Measurements from ENCODE around the gene SPP1.
A peak's percentile ranks its signal among the peaks of the same experiment; 100 is the strongest.
"Not testable (repeated sequence)": the region's sequence is repeated elsewhere in the genome, so short reads cannot be mapped to it uniquely, and the experiment has no call there.

SPP1 gene
- 372 to 3,080 (median 1,696) reads per million in 18 experiments for total RNA-seq

DNA sequence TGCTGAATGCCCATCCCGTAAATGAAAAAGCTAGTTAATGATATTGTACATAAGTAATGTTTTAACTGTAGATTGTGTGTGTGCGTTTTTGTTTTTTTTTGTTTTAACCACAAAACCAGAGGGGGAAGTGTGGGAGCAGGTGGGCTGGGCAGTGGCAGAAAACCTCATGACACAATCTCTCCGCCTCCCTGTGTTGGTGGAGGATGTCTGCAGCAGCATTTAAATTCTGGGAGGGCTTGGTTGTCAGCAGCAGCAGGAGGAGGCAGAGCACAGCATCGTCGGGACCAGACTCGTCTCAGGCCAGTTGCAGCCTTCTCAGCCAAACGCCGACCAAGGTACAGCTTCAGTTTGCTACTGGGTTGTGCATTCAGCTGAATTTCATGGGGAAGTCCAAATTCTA, at the start of gene SPP1:
TSS of gene SPP1 (plus strand) at position 249 of the 400 bp plus-strand sequence. CDS start 1,182 bp downstream, outside the sequence.
- DNase-seq = peak; percentile 69 to 91

DNA sequence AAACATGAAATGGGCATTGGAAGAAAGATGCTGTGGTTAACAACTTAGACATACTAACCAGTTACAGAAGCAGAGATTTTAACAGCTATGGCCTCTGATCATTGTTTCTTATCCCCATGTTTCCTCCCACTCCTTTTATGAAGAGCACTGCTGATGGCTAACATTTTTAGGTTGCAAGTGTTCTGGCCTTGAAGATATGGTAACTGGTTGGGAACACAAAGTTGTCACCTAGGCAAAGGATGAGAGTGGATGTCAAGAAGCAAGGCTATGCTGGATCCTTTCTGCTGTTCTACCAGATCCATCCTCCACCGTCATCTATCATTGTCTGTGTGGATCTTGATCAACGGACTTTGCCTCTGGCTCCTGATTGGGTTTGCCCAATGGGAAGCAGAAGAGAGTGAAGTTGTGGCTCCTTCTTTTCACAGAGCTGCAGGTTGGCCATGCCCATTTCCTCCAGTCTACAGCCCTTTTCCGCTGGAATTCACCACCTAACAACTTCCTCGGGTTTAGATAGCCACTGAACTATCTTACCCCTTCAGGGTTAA, 48.9 kb upstream of the SPP1 start:
- DNase-seq = no peak

DNA sequence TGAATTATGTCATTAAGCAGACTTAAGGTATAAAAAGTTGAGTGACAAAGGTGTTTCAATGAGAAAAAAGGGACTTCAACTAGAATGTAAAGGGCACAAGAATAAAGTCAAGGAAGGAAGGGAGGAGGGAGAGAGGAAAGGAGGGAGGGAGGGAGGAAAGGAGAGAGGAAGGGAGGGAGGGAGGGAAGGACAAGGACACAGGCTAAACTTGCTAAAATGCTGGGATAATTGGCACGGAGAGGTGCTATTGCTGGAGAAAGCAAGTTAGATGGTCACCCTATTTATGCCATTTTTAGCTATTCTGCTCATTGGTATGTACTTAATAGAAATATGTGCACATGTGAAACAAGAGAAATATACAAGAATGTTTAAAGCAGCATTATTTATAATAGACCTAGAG, 44.9 kb upstream of the SPP1 start:
- no peak for DNase-seq

DNA sequence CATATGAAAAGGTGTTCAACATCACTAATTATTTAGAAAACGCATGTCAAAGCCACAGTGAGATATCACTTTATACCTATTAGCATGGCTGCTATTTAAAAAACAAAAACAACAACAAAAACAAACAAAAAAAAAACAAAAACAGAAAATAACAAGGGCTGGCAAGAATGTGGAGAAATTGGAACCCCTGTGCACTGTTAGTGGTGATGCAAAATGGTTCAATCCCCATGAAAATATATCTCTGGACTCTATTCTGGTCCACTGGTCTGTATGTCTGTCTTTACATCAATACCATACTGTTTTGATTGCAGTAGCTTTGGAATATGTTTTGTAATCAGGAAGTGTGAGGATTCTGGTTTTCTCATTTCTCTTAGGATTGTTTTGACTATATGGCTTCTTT, 43.6 kb upstream of the SPP1 start:
- DNase-seq = no peak

DNA sequence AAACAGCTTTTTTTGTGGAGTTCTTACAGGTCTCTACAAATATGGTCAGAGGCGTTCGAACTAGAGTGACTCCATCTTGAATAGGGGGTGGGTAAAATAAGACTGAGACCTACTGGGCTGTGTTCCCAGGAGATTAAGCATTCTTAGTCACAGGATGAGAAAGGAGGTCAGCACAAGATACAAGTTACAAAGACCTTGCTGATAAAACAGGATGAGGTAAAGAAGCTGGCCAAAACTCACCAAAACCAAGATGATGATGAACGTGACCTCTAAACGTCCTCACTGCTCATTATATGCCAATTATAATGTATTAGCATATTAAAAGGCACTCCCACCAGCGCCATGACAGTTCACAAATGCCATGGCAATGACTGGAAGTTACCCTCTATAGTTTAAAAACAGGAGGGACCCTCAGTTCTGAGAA, 42.8 kb upstream of the SPP1 start:
- no peak for DNase-seq

DNA sequence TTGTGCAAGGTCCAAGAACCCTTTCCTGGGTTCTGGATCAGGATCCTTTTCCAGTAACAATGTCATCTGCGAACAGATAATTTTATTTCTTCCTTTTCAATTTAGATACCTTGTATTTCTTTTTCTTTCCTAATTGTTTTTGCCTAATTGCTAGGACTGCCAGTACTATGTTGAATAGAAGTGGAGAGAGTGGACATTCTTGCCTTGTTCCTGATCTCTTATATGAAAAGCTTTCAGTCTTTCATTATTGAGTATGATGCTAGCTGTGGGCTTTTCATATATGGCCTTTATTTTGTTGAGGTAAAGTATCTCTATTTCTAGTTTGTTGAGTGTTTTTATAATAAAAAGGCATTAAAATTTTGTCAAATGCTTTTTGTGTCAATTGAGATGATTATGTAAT, 42.2 kb upstream of the SPP1 start:
- DNase-seq = no peak

DNA sequence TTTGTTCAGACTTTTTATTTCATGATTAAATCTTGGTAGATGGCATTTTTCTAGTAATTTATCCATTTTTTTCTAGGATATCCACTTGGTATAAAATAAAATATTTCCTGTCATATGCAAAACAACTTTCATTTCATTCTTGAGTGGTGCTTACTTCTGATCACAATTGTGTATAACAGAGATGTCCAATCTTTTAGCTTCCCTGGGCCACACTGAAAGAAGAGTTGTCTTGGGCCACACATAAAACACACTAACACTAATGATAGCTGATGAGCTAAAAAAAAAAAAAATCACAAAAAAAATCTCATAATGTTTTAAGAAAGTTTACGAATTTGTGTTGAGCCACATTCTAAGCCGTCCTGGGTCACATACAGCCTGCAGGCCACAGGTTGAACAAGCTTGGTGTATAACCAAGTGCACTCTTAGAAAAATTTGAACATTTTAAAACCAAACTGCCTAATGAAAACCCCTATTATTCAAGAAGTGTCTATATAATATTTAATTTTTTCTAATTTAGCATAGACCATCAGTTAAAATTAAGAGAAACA, 41.3 kb upstream of the SPP1 start:
- DNase-seq = no peak

DNA sequence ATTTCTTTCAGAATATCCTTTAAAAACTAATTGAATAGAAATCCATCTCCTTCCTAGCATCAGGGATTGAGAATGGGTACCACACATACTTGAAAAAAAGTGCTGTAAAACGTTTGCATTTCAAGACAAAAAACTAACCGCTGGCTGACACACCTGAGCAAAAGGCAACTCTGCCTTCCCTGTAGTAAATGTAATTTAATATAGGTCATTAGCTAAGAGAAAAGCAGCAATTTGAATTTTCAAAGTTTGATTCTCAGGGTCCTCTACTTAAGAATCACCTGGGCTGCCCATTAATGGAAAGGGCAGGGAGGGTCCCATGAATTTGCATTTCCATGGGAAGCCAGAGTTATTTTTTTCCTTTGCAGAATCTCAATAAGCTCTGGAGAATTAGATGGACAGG, 40.5 kb upstream of the SPP1 start:
- no peak for DNase-seq

DNA sequence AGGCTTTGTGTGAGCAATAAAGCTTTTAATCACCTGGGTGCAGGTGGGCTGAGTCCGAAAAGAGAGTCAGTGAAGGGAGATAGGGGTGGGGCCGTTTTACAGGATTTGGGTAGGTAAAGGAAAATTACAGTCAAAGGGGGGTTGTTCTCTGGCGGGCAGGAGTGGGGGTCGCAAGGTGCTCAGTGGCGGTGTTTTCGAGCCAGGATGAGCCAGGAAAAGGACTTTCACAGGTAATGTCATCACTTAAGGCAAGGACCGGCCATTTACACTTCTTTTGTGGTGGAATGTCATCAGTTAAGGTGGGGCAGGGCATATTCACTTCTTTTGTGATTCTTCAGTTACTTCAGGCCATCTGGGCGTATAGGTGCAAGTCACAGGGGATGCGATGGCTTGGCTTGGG, 39.6 kb upstream of the SPP1 start:
- not testable (repeated sequence) for DNase-seq

DNA sequence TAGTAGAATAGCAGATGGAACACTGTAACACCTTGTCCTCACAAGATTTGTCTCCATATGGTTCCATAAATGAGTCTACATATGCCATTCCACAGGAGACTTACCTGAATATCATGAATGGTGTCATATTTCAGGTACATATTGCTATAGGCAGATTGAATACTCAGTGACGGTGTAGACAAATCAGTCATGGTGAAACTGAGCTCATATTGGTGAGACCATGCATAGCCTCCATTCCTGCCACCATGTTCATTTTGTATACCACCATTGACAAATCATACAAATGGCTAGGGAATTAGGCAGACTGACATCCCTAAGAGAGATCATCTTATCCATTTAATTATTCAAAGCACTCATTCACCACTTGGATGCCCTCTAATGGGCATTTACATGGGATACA, 38.0 kb upstream of the SPP1 start:
- DNase-seq = no peak

DNA sequence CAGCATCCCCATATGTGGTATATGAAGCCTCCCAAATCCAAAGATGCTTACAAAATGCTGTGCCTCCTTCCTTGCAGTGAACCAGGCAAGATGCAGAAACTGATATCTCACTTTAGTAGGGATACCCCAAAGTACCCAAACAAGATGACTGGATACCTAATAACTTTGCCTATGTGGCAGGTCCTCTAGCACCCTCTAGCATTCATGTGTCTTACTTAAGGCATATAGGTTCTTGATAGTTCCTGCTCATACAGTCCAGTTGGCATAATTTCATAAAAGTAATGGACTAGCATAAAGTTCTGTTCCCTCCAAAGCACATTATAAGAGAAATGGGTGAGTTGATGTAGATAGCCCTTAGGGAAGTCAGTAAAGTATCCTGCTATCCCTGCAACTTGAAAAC, 36.8 kb upstream of the SPP1 start:
- peak in 1 of 2 donors; percentile 13 for DNase-seq

DNA sequence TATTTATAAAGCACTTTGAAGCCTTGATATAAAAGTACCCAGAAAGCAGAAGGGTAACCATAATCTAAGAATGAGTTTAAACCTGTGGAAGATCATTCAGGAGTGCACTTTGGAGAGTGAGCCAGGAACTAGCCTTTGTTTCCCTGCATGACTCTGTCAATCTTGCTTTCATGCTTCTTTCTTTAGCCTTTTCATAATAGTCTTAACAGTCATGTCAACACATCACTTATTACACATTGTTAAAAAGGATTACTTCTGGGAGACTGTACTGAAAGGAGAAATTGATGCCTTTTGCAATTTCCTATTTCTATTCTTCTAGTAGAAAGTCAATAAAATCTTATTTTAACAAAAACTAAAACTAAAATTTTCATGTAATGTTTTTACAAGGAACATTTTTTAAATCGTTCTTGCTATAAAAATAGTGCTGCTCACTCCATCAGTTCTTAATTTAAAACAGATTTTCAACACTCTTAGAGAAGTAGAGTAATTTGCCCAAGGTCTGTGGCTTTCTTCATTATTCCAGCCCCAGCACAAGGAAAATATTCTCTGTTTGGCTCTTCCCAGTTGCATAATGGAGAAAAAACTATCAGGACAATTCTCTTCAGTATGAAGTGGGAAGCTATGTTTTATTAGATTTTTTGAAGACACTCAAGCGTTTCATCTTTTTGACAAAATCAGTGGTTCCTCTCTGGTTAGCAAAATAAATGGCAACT, 35.4 kb upstream of the SPP1 start:
- DNase-seq = peak in 1 of 2 donors; percentile 27

DNA sequence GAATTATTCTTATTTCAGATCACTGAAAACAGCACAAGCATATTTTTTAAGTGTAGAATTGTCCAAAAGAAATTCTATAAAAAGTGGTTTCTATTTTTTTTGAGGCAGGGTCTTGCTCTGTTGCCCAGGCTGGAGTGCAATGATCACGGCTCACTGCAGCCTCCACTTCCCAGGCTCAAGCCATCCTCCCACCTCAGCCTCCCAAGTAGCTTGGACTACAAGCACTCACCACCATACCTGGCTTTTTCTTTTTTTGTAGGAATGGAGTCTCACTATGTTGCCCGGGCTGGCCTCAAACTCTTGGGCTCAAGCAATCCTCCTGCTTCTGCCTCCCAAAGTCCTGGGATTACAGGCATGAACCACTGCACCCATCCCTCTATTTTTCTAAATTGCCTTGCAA, 34.7 kb upstream of the SPP1 start:
- not testable (repeated sequence) for DNase-seq

DNA sequence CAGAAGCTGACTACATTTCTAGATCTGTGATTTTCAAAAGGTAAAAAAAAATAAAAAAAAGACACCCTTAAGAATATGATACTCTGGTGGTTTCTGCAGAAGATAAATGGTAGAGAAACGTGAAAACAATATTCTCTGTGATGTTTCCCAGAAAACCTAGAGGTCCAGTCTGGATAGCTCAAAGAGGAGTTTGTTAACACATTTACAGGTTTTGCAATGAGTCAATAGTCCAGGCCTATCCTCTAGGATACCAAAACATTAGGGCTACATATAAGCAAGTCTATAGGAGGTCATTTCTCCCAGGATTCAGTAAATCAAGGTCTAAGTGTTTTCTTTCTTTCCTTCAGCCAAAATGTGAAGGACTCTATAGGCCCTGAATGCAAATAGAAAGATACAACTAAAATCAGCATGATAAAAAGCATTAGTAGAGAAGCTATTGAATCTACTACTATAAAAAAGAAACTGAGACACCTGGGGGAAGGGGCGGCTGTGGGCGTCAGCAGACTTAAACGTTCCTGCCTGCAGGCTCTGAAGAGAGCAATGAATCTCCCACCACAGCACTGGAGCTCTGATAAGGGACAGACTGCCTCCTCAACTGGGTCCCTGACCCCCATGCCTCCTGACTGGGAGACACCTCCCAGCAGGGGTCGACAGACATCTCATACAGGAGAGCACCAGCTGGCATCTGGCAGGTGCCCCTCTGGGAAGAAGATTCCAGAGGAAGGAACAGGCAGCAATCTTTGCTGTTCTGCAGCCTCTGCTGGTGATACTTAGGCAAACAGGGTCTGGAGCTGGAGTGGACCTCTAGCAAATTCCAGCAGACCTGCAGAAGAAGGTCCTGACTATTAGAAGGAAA, 33.7 kb upstream of the SPP1 start:
- DNase-seq = no peak

DNA sequence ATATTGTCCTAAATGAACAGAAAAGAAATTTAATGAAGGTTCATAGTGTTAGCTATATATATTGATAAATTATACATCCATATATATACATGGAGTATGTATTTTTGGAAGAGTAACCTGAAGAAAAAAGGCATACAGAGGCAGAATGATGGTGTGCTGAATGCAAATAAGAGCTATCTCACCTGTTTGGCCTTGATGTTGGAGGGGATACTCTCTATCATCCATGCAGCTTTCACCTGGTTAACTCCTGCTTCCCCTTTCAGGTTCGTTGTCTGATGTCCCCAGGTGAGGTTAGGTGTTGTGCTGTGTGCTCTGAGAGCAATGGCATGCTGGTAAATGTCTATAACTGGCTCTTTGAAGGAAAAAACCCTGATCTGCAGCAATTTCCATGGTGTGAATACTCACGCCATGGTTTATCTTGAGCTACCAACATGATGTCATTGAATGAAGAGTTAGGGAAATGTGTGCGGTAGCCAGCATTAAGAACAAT, 31.8 kb upstream of the SPP1 start:
- no peak for DNase-seq

DNA sequence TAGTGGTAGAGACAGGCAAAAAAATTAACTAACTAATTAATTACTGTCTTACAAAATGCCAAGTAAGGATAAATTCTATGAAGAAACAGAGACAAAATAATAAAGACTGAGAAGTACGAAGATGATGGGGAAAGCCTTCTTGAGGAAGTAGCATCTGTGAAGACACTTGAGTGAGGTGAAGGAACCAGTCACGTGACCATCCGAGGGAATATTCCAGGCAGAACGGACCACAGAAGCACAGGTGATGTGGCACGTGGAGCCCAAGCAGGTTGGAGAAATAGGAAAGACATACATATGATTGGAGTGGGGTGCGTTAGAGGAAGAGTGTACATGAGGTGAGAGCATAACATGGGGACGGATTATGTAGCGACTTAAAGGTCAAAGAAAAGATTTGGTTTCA, 30.5 kb upstream of the SPP1 start:
- no peak for DNase-seq

DNA sequence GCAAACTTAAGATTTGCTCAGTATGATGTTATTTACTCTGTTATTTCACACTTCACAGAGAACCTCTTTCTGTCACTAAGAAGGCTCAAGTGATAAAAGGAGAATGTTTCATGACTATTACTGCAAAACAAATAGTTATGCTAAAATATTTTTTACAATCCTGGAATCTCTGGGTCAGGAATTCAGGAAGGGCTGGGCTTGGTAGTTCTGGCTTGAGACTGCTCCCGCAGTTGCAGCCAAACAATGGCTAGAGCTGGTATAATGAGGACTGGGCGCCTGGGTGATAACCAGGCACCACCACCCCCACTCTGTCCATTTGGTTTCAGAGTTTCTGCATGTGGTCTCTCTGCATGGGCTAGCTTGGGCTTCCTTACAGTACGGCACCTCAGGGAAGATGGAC, 28.7 kb upstream of the SPP1 start:
- no peak for DNase-seq

DNA sequence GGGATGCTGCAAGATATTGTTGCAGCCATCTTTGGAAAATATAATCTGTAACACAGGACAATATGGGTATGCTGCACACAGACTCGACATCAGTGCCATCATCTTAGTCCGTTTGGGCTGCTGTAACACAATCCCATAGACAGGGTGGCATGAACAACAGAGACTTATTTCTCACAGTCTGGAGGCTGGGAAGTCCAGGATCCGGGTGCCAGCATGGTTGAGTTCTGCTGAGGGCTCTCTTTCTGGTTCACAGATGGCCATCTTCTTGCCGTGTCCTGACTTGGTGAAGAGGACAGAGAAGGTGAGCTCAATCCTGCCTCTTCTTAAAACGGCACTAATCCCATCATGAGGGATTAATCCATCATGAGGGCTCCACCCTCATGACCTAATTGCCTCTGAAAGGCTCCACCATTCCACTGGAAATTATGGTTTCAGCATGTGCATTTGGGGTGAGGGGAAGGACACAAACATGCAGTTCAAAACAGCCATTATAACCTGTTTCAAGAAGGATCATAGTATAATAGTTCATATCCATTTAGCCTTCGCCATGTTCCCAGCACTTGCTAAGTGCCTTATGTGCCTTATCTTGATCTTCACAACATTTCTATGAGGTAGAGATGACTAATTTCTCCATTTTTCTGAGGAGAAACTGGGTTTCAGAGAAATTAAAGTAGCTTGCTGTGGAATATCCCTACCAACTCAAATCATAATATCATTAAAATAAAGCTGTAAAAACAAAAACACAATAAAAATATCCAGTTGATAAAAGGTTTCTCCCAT, 27.9 kb upstream of the SPP1 start:
- DNase-seq = no peak

DNA sequence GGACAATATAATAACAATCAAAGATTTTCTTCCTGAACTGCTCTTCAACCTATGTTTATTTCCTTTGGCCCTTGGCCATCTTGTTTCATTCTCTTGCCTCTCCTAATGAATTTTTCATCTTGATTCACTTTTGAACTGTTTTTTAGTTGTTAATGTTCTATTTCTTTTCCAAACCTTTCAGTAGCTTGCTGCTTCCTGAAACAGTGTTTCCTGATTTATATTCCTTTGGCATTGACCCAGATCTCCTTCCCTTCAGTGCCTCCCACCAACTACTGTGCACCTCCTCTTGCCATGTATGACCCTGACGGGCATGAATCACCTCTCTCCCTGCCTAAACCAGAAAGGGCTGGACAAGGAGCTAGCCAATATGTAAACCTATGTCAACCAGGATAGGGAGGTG, 25.6 kb upstream of the SPP1 start:
- DNase-seq = no peak

DNA sequence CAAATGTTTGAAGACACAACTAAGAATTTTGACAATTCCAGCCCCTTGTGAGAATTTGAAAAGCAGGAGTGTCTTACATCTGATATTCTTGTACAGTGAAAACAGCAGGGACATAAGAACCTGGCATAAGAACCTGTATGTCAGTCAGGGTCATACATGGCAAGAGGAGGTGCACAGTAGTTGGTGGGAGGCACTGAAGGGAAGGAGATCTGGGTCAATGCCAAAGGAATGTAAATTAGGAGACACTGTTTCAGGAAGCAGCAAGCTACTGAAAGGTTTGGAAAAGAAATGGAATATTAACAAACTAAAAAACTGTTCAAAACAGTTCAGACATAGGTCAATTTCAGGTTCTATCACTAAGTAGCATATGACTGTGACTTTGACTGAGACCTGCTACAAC, 25.0 kb upstream of the SPP1 start:
- no peak for DNase-seq

DNA sequence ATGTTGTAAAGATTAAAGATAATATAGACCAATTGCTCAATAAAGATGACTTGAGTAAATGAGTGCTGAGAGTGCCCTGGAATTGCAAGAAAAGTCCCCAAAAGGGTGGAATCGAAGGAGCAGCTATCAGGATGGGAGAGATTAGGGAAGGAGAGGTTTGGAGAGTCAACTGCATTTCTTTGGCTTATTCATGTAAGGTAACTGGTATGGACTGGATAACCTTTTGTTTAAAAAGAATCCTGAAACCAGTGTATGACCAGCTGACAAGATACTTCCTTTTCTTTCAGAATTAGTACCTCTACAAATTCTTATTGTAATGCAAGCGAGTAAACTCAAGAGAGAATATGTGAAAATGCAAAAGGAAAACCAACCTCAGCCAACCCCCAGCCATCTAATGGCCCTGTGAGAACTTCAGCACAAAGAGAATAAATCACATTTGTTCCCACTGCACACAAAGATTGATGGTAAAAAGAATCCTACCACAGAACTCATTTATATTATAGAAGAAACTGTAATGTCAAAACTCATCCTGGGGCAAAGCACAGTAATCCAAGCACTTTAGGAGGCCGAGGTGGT, 24.5 kb upstream of the SPP1 start:
- DNase-seq = no peak

DNA sequence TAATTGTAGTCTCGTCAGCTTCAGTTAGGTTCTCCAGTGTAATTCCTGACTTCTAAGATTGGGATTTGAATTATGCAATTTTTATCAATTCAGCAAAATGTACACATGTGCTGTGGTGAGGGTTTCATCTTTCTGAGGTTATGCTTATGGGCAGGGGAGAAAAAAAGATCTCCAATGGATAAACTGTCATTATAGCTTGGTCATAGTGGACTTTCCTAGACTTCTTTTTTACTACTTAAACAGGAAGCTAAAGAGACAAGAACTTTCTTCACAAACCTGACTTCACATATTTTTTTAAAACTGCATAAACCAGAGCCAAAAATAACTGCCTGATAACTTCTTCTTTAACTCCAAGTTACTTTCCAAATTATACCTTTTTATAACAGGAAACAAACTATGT, 21.7 kb upstream of the SPP1 start:
- peak in 1 of 2 donors; percentile 24 for DNase-seq

Data from inflammatory macrophage (primary cell).